Activated CD8-positive, alpha-beta T cell treated with anti-CD3 and anti-CD28 coated beads, Interleukin-2, amount 10 ng/mL, durations not matched to agents 7 days and 5 days (primary cell): ENCODE measurements around the gene NOP9. TPM values are rescaled to one million over a fixed set of nuclear protein-coding genes. Genes with fewer than 3 reads are reported as not detected.
"Not testable (repeated sequence)": the region's sequence is repeated elsewhere in the genome, so short reads cannot be mapped to it uniquely, and the experiment has no call there.

Source experiments
- ATAC-seq: fragments of 150-1000 bp; cut with Tn5 transposase; one replicate; pipeline ENCODE4 v1.10.0; 2021; ENCODE audit warnings: moderate library complexity
- CTCF ChIA-PET: fragments of 350-600 bp; sonication (Branson Sonifier 250); formaldehyde crosslinking; loops from one replicate; lab custom pipeline; 2021; ENCODE audit warnings: antibody characterized with exemption; lab: Charles Lee
- POLR2A ChIA-PET: fragments of 350-600 bp; sonication (Branson Sonifier 250); formaldehyde crosslinking; loops from one replicate; lab custom pipeline; 2021; ENCODE audit warnings: antibody characterized with exemption; lab: Charles Lee
- DNase-seq: peaks from one replicate; pipeline ENCODE4 v3.0.0-alpha.2; 2020
- H3K27ac Mint-ChIP-seq: one replicate; pipeline ENCODE4 v1.8.0; 2021; ENCODE audit warnings: mild to moderate bottlenecking, mixed read lengths
- H3K27me3 Mint-ChIP-seq: one replicate; pipeline ENCODE4 v1.8.0; 2021; ENCODE audit warnings: low read depth, mixed read lengths
- H3K36me3 Mint-ChIP-seq: one replicate; pipeline ENCODE4 v1.8.0; 2021; ENCODE audit warnings: low read depth, mixed read lengths
- H3K4me1 Mint-ChIP-seq: one replicate; pipeline ENCODE4 v1.8.0; 2021; ENCODE audit warnings: low read depth, mixed read lengths
- H3K4me3 Mint-ChIP-seq: one replicate; pipeline ENCODE4 v1.8.0; 2021; ENCODE audit warnings: mild to moderate bottlenecking, mixed read lengths
- H3K9me3 Mint-ChIP-seq: one replicate; pipeline ENCODE4 v1.8.0; 2022; ENCODE audit warnings: mixed read lengths; ENCODE audit not compliant: insufficient read depth
- total RNA-seq, 2 experiments: library from RNA; stranded (reverse); gene quantifications; one replicate each; pipeline ENCODE4 v1.2.3, GENCODE V29; 2021

NOP9 gene
- total RNA-seq, 2 experiments from 2014 or later, result 35.2 to 36.7 TPM

DNA sequence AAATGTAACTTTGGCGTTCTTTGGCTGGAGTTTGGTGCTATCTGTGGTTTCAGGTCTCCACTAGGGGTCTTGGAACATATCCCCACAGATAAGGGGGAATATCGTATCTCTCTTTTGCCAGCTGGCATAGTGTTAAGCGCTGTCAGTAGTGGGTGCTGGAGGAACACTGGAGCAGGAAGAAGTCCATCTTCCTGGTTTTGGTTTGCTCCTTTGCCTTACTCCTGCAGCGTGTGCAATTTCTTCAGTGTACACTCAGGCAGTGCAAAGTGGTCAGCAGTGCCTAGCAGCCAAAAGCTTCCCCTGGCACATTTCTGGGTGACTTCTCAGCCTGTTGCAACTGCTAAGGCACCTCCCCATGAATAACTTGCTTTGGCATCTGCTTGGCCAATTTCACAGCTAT lies 51.9 kb downstream of the NOP9 start:
- Mint-ChIP-seq H3K36me3 (no peaks in the 10 kb centered on the region), H3K27me3 (peaks cover 41% of the 10 kb centered on the region), H3K9me3 (no peaks in the 10 kb centered on the region), H3K27ac (no peak overlapping the region), H3K4me3 (no peak overlapping the region), H3K4me1 (no peaks in the 10 kb centered on the region)
- no peak for ATAC-seq
- POLR2A ChIA-PET, result no interaction called here
- CTCF ChIA-PET, result interaction anchor here (1.3 to 2.5 kb wide), 3 partner anchors 10 to 80 kb away, joined by 3 to 7 read pairs (median 6); no protein-coding TSS in a partner anchor
- no peak for DNase-seq

DNA sequence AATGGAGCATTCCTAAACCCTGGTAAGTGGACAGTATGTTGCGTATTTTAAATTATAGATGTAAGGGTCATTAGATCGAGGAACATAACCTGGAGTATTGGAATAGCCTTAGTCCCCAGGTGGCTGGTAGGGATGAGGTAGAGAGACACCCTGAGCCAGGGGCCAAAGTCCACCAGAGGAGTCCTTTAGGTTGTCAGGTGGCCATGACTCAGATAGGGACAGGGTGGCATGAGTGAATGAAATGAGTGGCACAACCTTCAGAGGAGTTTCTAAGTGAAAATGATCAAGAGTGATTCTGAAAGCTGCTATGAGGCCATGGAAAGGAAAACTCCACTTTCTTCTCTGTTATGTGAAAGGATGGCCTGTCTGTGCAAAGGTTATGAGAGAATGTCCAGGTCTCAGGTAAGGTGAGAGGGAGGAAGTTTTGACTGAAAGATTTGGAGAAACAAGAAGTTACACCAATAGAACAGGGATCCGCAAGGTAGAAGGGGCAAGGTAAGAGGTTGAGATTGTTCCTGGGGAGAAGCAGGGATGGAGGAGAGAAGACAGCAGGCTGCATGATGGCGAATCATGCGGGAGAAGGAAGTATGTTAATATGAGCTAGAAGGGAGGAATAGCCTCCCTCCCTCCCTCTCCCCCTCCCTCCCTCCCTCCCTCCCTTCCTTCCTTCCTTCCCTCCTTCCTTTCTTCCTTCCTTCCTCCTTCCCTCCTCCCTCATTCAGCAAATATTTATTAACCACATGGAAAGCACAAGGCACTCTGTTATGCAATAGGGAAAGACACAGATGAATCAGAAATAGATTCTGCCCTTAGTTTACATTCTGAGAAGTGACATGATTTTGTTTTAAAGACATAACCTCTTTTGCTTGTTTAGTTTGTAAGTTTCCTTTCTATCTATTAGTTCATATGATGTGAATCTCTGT lies 54.2 kb downstream of the NOP9 start:
- H3K4me3 Mint-ChIP-seq, result no peak overlapping the region
- ChIA-PET POLR2A (no interaction called here), CTCF (interaction anchor here (2.5 kb wide), 1 partner anchor 20 kb away, joined by 7 read pairs; no protein-coding TSS in a partner anchor)
- peaks cover 31% of the 10 kb centered on the region for H3K27me3 Mint-ChIP-seq
- H3K4me1 Mint-ChIP-seq, result no peaks in the 10 kb centered on the region
- no peaks in the 10 kb centered on the region for H3K36me3 Mint-ChIP-seq
- no peak for DNase-seq
- H3K9me3 Mint-ChIP-seq, result no peaks in the 10 kb centered on the region
- no peak for ATAC-seq
- no peak overlapping the region for H3K27ac Mint-ChIP-seq

DNA sequence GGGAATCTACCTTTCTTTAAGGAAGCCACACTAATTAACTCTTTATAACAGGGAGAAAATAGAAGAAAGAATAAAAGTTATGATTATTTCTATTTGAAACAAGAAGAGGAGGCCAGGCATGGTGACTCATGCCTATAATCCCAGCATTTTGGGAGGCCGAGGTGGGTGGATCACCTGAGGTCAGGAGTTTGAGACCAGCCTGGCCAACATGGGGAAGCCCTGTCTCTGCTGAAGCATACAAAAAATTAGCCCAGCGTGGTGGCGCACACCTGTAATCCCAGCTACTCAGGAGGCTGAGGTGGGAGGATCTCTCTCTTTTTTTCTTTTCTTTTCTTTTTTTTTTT lies 54.8 kb downstream of the NOP9 start:
- DNase-seq, H3K9me3 Mint-ChIP-seq, H3K4me3 Mint-ChIP-seq, POLR2A ChIA-PET, H3K36me3 Mint-ChIP-seq, ATAC-seq, H3K27ac Mint-ChIP-seq, H3K4me1 Mint-ChIP-seq, CTCF ChIA-PET: not testable (repeated sequence)
- peaks cover 30% of the 10 kb centered on the region for H3K27me3 Mint-ChIP-seq

DNA sequence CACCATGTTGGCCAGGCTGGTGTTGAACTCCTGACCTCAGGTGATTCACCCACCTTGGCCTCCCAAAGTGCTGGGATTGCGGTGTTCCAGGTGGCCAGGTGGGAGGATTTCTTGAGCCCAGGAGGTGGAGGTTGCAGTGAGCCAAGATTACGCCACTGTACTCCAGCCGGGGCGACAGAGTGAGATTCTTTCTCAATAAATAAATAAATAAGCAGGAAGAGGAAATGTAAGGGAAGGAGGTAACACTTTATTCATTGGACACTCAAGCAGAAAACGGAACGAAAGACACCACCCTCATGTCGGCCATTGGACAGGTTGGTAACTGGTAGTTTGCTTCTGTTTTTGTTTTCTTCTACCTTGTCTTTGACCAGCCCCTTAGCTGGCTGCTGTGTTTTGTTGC lies 55.4 kb downstream of the NOP9 start:
- CTCF ChIA-PET, result no interaction called here

DNA sequence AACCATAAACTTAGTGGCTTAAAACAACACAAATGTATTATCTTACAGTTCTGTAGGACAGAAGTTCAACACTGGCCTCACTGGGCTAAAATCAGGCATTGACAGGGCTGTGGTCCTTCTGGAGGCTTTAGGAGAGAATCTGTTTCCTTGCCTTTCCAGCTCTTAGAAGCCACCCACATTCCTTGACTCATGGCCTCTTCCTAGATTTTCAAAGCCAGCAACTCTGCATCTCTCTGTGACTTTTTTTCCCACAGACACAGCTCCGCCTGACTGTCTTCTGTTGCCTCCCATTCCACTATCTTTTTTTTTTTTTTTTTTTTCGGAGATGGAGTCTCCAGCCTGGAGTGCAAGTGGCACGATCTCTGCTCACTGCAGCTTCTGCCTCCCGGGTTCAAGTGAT lies 56.6 kb downstream of the NOP9 start:
- Mint-ChIP-seq H3K4me3 (no peak overlapping the region), H3K27ac (no peak overlapping the region), H3K9me3 (no peaks in the 10 kb centered on the region), H3K27me3 (peaks cover 28% of the 10 kb centered on the region), H3K4me1 (no peaks in the 10 kb centered on the region), H3K36me3 (no peaks in the 10 kb centered on the region)
- DNase-seq, result no peak
- ChIA-PET CTCF (interaction anchor here (1.9 kb wide), 1 partner anchor 9 kb away, joined by 6 read pairs; no protein-coding TSS in a partner anchor), POLR2A (interaction anchor here (0.8 kb wide), 1 partner anchor 16 kb away, joined by 3 read pairs; the partner anchor contains the start of gene RIPK3)
- ATAC-seq, result no peak

More for the DNA sequence above, 55.4 kb downstream of the NOP9 start:
- POLR2A ChIA-PET, result no interaction called here
- Mint-ChIP-seq H3K9me3 (no peaks in the 10 kb centered on the region), H3K27me3 (peaks cover 29% of the 10 kb centered on the region), H3K4me1 (no peaks in the 10 kb centered on the region), H3K27ac (no peak overlapping the region), H3K36me3 (no peaks in the 10 kb centered on the region), H3K4me3 (no peak overlapping the region)
- DNase-seq, result no peak
- ATAC-seq, result no peak

Other genes with a start within 250 kb of the NOP9 start
- gene CARMIL3, start 247.8 kb upstream of the NOP9 start, total RNA-seq, result under 1 TPM; 0.86 to 0.95 TPM
- under 1 TPM in 1 of 2 experiments, not detected in 1; 0.10 TPM for gene CPNE6, start 228.3 kb upstream of the NOP9 start, total RNA-seq
- 10 to 100 TPM; 49.6 to 54.9 TPM for gene PCK2, start 205.5 kb upstream of the NOP9 start, total RNA-seq
- gene DCAF11, start 185.1 kb upstream of the NOP9 start, total RNA-seq, result 100 to 1,000 TPM; 101 to 107 TPM
- 1 to 10 TPM; 2.8 to 3.4 TPM for gene NRL, start 184.9 kb upstream of the NOP9 start, total RNA-seq
- gene FITM1, start 169.2 kb upstream of the NOP9 start, total RNA-seq, result 1 to 10 TPM; 1.4 to 2.1 TPM
- 100 to 1,000 TPM; 516 to 530 TPM for gene PSME1, start 163.7 kb upstream of the NOP9 start, total RNA-seq
- gene EMC9, start 158.3 kb upstream of the NOP9 start, total RNA-seq, result 10 to 100 TPM; 49.9 to 53.2 TPM
- 100 to 1,000 TPM; 635 to 636 TPM for gene PSME2, start 153.2 kb upstream of the NOP9 start, total RNA-seq
- gene RNF31, start 152.4 kb upstream of the NOP9 start, total RNA-seq, result 100 to 1,000 TPM; 123 to 142 TPM
- gene IRF9, start 138.6 kb upstream of the NOP9 start, total RNA-seq, result 100 to 1,000 TPM; 221 to 242 TPM
- gene REC8, start 127.8 kb upstream of the NOP9 start, total RNA-seq, result 10 to 100 TPM; 54.5 to 58.6 TPM
- gene IPO4, start 111.0 kb upstream of the NOP9 start, total RNA-seq, result 10 to 100 TPM; 56.3 to 60.1 TPM
- 10 to 100 TPM; 29.3 to 32.8 TPM for gene TM9SF1, start 104.4 kb upstream of the NOP9 start, total RNA-seq
- not detected for gene TSSK4, start 94.2 kb upstream of the NOP9 start, total RNA-seq
- 10 to 100 TPM; 83.2 to 93.4 TPM for gene CHMP4A, start 86.4 kb upstream of the NOP9 start, total RNA-seq
- gene MDP1, start 83.8 kb upstream of the NOP9 start, total RNA-seq, result 10 to 100 TPM; 16.9 to 18.2 TPM
- gene NEDD8, start 67.5 kb upstream of the NOP9 start, total RNA-seq, result 100 to 1,000 TPM; 214 to 222 TPM
- gene GMPR2, start 66.9 kb upstream of the NOP9 start, total RNA-seq, result 10 to 100 TPM; 67.2 to 68.4 TPM
- gene TINF2, start 57.2 kb upstream of the NOP9 start, total RNA-seq, result 100 to 1,000 TPM; 128 to 131 TPM
- gene TGM1, start 36.7 kb upstream of the NOP9 start, total RNA-seq, result 1 to 10 TPM; 2.7 to 3.1 TPM
- 10 to 100 TPM; 47.7 to 51.8 TPM for gene RABGGTA, start 28.3 kb upstream of the NOP9 start, total RNA-seq
- gene DHRS1, start 70 bp upstream of the NOP9 start, total RNA-seq, result 10 to 100 TPM; 28.6 to 33.9 TPM
- gene CIDEB, start 8.1 kb downstream of the NOP9 start, total RNA-seq, result 10 to 100 TPM; 47.2 to 48.2 TPM
- 10 to 100 TPM; 17.8 to 18.7 TPM for gene LTB4R2, start 10.3 kb downstream of the NOP9 start, total RNA-seq
- 10 to 100 TPM; 26.9 to 28.0 TPM for gene LTB4R, start 11.7 kb downstream of the NOP9 start, total RNA-seq
- 1 to 10 TPM; 3.4 to 4.7 TPM for gene ADCY4, start 35.2 kb downstream of the NOP9 start, total RNA-seq
- 10 to 100 TPM; 26.9 to 28.6 TPM for gene RIPK3, start 40.1 kb downstream of the NOP9 start, total RNA-seq
- gene NFATC4, start 68.3 kb downstream of the NOP9 start, total RNA-seq, result not detected
- gene NYNRIN, start 99.2 kb downstream of the NOP9 start, total RNA-seq, result under 1 TPM; 0.21 to 0.52 TPM
- gene CBLN3, start 129.8 kb downstream of the NOP9 start, total RNA-seq, result 1 to 10 TPM; 1.1 to 1.3 TPM
- 10 to 100 TPM; 55.4 to 58.9 TPM for gene KHNYN, start 130.1 kb downstream of the NOP9 start, total RNA-seq
- gene SDR39U1, start 142.9 kb downstream of the NOP9 start, total RNA-seq, result 10 to 100 TPM; 47.6 to 58.6 TPM
- gene CMA1, start 208.4 kb downstream of the NOP9 start, total RNA-seq, result under 1 TPM; 0.52 to 0.82 TPM